GM18867 (cell line): Measurements from ENCODE around the gene GALNT11.

Experiments used
- ATAC-seq: cut with Tn5 transposase; IDR thresholded peaks from one replicate; pipeline ENCODE4 v1.9.1; 2021; ENCODE audit warnings: mild to moderate bottlenecking, moderate library complexity; ENCODE audit not compliant: unreplicated experiment

Gene GALNT11

DNA sequence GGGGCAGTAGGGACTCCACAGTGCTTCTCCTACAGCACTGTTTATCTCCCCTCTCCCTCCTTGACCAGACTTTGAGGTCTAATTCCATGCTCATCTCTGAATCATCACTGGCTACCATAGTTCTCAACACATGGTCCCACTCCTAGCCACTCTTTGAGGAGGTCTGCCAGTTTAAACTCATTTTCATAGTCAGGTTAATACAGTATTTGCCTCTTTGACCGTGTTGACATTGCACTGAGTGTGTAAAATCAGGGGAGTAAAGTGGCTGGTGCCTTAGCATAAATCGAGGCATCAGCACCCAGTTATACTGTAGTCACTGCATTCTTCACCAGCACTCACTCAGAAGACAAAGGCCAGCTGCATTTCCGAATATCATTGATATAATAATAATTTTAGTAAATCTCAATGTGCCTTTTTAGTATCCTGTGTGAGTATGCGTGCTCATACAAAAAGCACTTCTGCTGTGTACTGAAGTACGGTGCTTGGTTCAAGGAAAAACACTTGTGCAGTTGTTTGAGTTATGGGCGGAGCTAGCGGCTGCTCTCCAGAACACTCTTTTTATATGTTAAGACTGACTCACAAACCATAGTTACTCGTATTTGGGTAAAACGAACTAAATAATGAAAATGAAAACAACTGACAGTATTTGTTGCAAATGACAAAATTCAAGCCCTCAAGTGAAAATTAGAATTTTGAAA, 89.7 kb downstream of the GALNT11 start:
- no peak for ATAC-seq

DNA sequence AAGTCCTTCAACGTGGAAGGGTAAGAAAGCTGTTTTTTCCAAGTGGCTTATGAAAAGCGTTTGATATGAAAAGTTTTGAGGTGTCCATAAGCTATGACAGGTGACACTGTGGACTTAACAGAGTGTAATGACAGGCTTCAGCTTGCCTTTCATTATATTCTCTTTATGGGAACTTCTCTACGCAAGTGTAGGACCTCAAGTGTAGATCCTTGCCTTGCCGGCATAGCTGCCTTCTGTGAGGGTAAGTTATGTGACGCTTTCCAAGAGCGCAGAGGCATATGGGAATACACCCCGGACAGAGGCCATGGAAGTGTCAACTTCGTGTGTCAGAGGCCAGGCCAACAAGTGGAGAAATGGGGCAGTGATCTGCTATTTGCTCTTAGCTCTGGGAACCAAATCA, 91.9 kb downstream of the GALNT11 start:
- ATAC-seq, result no peak

DNA sequence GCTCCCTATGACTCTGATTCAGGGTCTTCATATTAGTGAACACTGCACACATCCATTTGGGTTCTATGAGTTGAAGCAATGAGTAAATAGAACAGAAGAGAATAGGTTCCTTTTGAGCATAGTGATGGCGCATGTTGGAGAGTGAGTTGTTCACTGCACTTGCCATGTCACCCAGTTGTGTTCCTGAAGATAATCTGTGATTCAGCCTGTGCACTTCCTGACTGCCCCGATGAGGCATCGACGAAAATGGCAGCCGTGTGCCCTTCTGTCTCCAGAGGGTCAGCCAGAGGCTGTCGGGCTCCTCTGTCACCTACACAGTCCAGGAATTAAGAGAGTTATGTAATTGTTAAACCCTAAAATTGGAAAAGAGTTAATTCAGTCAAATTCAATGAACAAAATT, 94.7 kb downstream of the GALNT11 start:
- ATAC-seq, result no peak

DNA sequence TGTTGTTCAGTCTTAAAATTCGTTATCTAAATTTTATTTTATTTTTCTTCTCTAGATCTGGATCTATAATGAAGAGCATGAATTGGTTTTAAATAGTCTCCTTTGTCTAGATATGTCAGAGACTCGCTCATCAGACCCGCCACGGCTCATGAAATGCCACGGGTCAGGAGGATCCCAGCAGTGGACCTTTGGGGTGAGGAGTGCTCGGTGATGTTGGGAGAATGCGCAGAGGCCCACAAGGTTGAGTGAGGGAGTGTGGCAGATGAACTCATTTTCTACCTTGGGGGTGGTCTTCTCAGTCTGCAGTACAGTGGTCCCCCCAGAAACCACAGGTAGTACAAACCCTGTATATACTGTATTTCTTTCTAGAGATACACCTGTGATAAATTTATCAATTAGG, 95.3 kb downstream of the GALNT11 start:
- ATAC-seq, result no peak

DNA sequence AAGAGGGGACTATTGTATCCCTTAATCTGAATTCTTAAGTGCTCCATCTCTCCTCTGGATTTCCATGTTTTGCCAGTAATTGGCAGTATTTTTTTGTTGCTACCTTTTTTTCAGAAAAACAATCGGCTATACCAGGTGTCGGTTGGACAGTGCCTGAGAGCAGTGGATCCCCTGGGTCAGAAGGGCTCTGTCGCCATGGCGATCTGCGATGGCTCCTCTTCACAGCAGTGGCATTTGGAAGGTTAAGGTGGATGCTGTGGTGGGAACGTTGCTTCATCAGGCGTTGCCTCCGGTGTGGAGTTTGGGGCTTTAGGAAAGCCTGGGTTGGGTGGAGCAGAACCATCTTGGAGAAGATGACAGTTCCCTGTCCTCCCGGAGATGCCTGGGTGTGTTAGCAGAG, 96.0 kb downstream of the GALNT11 start:
- no peak for ATAC-seq

DNA sequence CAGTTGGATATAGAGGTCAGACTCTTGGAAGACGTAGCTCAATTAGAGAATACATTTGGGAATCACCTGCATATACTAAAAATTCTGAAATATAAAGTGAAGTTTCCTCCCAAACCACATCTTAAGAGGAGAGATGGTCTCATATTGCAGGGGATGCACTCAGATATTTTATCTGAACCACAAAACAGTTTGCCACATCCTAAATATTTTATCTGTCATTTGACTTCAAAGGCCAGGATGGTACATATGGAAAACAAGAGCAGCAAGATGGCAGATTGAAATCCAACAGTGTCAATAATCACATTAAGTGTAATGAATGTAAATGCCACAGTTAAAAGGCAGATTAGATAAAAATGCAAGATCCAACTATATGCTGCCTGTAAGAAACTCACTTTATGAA, 97.1 kb downstream of the GALNT11 start:
- no peak for ATAC-seq

DNA sequence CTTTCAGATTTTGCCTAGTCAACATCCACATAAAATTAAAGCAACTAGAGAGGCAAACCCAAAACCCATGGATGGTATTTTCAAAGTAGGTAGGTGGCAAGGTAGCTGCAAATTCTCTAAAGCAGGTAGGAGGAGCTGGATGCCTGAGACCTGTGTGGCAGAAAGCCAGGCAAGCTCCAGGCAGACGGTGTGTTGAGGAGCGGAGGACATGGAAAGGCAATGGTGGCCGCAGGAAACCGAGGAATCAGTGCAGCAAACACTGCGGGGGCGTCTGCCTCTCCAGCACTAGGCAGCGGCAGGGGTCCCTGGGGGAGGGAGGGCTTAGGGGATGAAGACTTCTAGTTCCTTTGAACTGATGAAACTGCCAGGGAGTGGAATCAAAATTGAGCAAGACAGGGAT, 101.3 kb downstream of the GALNT11 start:
- ATAC-seq, result no peak

DNA sequence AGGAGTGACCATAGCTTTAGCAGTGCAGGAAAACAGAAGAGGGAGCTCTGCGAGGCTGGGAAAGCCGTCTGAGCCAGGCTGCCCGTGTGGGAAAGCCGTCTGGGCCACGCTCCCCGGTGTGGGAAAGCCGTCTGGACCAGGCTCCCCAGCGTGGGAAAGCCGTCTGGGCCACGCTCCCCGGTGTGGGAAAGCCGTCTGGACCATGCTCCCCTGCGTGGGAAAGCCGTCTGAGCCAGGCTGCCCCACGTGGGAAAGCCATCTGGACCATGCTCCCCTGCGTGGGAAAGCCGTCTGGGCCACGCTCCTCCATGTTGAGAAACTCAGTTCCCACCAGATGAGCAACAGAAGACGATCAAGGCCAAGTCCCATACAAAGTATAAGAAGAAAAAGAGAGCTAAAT, 101.8 kb downstream of the GALNT11 start:
- ATAC-seq, result no peak

DNA sequence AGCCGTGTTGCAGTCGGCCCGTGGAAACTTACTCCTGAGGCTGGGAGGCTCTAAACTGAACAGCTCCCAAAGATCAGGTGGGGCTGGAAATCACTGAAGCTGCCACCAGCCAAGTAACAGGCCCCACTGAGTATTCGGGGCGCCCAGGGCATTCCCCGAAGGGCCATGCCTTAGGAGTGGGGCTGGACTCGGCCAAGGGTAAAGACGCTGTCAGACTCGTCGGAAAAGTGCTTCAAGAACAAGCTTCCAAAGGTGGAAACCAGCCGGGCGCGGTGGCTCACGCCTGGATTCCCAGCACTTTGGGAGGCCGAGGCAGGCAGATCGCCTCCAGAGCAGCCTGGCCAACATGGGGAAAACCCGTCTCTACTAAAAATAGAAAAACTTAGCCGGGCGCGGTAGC, 102.8 kb downstream of the GALNT11 start:
- no peak for ATAC-seq

DNA sequence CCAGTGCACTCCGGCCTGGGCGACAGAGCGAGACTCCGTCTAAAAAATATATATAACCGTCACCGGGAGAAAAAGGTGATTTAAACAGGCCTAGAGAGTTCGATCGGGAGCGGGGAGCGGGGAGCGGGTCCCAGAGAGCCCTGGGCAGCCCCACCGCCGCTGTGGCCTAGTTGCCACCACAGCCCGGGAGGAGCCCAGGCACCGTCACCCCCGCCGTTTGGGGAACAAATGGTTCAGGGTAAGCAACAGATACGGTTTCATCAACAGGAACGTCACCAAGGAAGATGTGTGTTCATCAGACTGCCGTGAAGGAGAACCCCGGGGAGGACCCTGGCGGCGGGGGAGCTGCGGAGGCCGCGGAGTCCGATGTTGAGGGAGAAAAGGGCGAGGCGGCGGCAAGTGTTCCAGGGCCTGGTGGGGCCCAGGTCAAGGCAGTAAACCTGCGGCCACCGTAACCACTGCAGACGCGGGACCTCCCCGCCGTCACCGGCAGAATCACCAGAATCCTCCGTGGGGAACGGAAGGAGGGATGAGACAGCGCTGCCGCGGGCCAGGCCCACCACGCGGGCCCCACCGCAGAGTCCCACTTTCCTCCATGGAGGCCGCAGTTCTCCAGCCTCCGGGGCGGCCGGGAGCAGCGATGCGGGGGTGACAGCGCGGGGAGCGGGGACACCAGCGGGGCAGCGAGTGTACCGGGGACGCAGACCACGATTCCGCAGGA, 103.4 kb downstream of the GALNT11 start:
- ATAC-seq, result no peak

DNA sequence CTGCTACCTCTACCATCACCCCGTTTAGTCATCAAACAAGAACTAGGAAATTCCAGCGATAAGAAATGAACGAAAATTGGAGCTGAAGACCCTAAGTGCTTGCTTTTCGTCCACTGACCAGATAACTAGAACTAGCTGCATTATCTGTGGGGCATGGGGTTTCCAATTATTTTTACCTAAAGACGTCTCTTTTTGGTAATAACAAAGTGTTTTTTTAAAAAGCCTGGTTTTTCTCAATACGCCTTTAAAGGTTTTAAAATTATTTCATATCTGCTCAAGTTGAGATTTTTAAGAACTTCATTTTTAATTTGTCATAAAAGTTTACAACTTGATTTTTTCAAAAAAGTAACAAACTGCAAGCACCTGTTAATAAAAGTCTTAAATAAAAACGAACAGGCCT, 104.2 kb downstream of the GALNT11 start:
- ATAC-seq, result no peak

DNA sequence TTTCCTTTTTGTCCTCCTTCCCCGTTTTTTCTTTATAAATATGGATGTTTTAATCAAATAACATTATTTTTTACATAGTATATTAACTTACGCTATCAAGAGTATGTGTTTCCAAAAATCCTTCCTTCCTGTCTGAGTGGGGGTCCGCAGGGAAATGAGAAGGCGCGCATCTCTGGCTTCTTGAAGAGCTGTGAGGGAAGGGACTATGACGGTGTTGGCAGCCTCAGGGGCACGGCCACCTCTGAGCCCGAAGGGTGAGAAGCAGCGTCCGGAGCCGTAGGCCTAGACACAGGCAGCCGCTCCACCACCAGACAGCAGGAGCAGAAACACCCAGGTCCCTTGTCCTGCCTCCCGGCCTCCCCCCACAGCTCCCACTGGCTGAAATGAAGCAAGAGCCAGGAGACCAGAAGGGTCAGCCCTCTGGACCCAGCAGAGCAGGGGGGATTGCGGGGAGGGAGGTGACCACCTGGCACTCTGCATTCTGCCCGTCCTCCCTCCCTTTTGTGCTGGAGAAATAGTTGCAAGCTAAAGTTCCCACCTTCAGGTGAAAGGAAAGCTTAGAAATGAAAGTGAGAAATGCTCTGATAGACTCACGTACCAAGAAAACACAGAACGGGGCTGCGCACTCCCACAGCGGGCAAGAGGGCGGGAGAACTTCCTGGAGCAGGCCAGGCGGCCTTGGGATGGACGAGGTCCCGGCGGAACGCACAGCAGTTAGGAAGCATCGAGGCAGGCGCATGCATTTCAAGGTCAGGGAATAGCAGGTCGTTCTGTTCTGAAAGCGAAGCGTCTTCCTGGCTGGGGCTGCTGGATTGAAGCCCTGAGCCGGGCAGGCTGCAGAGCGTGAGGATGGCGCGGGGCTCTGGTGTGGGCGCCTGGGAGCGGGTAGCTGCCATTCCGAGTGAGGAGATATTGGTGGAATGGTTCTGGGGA, 105.5 kb downstream of the GALNT11 start:
- ATAC-seq, result no peak

DNA sequence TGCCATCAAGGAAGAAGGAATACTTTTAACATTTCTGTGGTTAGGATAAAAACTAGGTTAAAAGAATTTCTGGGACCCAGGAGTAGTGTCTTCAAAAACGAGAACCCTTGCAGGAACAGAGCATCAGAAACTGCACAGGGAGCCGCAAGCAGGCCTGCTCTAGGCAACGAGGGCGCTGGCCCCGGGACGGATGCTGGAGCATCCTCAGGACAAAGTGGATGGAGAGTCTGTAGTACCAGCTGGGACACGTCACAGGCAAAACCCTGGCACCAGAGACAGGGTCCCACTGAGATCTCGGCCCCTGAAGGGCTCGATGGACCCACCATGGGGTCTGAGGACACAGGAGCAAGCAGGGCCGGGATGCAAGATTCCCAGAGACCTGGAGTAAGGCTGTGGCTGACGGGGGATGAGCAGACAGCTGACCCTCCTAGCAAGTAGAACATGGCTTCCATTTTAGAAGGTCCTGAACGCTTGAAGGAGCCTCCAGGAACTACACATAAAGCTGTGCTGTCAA, 106.6 kb downstream of the GALNT11 start:
- no peak for ATAC-seq

DNA sequence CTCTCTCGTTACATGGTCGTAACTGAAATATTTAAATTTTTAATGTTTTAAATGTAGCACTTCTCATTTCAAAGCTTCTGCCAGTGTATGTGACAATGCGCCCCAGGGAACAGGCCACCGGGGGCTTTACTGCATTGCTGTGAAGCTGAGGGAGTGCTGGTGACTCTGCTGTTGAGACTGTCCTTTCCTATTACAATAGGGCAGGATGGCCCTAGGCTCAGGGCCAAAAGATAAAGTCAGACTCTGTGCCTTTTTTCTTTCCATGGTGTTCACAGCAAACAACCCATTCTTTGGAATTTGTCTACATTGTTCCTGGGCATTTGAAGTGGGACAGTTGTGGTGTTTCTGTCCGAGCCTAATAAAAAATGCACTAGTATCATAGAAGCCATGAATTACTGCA, 107.3 kb downstream of the GALNT11 start:
- no peak for ATAC-seq

DNA sequence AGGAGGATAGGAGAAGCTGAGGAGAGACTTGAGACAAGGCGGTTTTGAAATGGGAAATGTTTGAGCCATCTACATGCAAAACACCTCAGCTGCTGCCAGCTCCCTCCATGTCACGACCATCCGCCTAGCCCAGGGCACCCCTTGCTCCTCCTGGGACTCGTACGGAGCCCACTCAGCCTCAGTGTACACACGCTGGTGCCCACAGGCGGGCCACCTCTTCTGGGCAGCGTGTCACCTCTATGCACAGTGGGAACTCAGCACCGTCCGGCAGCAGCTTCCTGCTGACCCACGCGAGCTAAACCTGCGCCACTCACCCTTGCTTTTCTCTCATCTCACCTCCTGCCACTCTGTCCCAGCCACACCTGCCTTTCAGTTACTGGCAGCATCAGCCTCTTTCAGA, 108.3 kb downstream of the GALNT11 start:
- no peak for ATAC-seq

DNA sequence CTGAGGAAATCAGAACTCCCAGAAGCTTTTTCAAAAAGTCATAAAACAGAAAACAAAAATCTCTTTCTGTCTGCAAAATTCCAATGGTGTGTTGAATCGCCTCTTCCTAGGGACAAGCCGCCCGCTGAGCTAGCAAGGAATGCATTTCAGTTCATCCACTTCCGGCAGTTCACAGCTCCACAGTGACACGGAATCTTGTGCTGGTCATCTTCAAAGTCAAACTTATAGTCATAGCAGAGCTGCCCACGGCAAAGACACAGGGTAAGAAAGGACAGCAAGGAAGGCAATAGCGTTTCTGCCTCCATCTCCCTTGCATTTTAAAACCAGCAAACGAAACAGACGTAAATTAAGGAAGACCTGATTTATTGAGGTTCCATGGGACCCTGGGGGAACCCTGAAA, 111.2 kb downstream of the GALNT11 start:
- ATAC-seq, result no peak

DNA sequence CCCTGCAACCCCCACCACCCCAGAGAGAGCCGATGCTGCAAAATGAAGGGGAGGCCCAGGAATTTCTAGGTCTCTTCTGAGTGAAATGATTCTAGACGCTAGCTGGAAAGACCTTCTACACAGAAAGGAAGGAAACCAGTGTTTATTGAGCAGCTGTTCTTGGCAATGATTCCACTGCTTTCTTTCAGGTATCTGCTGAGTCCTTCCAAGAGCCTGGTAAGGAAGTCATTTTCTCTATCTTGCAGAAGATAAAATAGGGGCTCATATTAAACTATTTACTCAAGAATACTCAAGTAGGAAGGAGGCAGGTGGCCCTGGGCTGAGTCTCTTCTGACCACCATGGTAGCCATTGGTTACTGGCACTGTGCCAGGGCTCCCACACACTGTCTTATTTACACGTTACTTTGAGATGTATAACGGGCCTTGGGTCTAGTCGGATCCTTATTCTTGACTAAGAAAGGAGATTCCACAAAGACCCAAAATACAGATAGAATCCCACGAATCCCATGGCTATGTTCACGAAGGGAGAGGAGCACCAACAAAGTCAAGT, 112.1 kb downstream of the GALNT11 start:
- ATAC-seq, result no peak

DNA sequence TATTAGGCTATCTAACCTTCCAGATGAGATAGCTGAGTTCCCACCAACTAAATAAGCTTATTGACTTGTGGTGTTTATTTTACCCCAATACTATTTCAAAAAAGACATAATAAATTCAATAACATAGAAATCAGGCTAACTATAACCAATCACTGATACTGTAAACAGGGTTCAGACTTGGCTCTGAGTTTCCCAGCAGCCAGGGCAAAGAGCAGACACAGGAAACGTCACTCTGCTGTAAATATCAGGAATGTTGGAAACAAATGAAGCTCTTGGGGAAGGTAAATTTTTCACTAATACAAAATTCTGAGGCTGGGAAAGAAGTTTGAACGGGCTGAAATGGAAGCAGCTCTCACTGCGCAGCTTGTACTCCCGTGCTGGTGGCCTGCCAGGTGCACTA, 114.6 kb downstream of the GALNT11 start:
- ATAC-seq, result no peak

DNA sequence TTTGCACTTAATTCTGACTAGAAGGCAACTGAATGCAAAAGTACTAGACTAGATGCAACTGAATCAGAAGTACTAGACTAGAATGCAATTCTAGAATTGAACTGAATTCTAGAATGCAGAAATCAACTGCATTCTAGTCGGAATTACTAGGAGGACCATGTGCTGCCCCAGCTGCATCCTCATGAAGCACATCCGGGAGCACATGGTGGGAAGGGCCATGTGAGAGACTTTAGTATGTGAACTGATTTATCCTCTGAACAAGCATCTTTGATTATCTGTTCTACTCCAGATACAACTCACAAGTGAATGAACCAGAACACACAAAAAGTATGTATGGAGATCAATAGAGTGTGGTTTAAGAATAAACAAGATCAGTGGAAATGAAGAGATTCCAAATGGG, 115.1 kb downstream of the GALNT11 start:
- no peak for ATAC-seq

DNA sequence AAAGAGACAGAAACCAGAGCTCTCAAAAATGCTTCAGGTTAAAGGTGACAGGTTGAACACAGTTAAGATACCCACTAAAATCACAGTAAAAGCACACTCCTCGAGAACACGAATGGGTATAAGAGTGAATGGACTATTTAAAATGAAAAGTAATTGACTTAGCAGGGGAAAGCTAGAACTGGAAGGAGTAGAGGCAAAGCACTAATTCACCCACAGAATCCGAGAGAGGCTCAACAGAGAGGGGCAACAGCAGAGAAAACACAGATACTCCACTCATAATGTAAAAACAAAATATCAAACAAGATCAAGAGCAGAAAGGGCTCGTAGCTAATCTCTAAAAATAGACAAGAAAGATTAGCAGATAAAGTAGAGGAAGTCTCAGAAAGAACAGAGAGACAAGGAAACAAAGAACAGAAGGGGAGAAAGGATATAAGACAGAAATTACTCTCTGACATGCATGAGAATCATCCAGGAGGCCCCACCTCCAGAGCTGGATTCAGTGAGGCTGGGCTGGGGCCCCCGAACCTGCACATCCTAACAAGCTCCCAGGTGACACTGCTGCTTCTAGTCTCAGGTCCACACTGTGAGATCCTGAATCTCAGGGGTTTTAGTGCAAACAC, 117.6 kb downstream of the GALNT11 start:
- ATAC-seq, result no peak
